ENCODE results near the gene IMPDH1. TPM values are rescaled to one million over a fixed set of nuclear protein-coding genes. Genes with fewer than 3 reads are reported as not detected.

The IMPDH1 gene
- total RNA-seq, 3 donors from 2014 or later: 31.8 to 68.8 (median 58.2) TPM

GRCh38 chr7:128420773-128421172, 11.0 kb upstream of the IMPDH1 start:
- DNase-seq (ENCODE audit: low spot score in 2 of 2): no peak
- Histone ChIP-seq H3K36me3 (no peaks in the 10 kb centered on the region), H3K4me3 (no peak overlapping the region), H3K27me3 (no peaks in the 10 kb centered on the region), H3K9me3 (no peaks in the 10 kb centered on the region), H3K27ac (no peak overlapping the region), H3K4me1 (no peaks in the 10 kb centered on the region)
- intact Hi-C loops (cut with DNase I; ENCODE audit: low total_unique reads): no loop called here
- TF ChIP-seq CTCF (IDR thresholded peaks at IDR 0.05) (no peak), POLR2A (IDR thresholded peaks at IDR 0.05) (no peak), POLR2AphosphoS5 (IDR thresholded peaks at IDR 0.05) (no peak)

GRCh38 chr7:128419257-128419656, 9.5 kb upstream of the IMPDH1 start:
- H3K9me3 ChIP-seq: no peaks in the 10 kb centered on the region
- no peak overlapping the region for H3K4me3 ChIP-seq
- H3K27ac ChIP-seq: no peak overlapping the region
- no peaks in the 10 kb centered on the region for H3K36me3 ChIP-seq
- H3K4me1 ChIP-seq: no peaks in the 10 kb centered on the region
- no peak for DNase-seq (ENCODE audit: low spot score in 2 of 2)
- intact Hi-C loops (cut with DNase I; ENCODE audit: low total_unique reads): no loop called here
- TF ChIP-seq CTCF (IDR thresholded peaks at IDR 0.05) (no peak), POLR2A (IDR thresholded peaks at IDR 0.05) (no peak), POLR2AphosphoS5 (IDR thresholded peaks at IDR 0.05) (no peak)
- no peaks in the 10 kb centered on the region for H3K27me3 ChIP-seq

GRCh38 chr7:128417071-128417470, 7.3 kb upstream of the IMPDH1 start:
- intact Hi-C loops (cut with DNase I; ENCODE audit: low total_unique reads): no loop called here
- no peak for DNase-seq (ENCODE audit: low spot score in 2 of 2)

GRCh38 chr7:128415217-128415785, 5.5 kb upstream of the IMPDH1 start:
- DNase-seq (ENCODE audit: low spot score in 2 of 2): no peak
- no peak overlapping the region for H3K27ac ChIP-seq
- H3K4me1 ChIP-seq: no peaks in the 10 kb centered on the region
- no peak for TF ChIP-seq POLR2AphosphoS5 (IDR thresholded peaks at IDR 0.05)
- TF ChIP-seq POLR2A (IDR thresholded peaks at IDR 0.05): no peak
- TF ChIP-seq CTCF (IDR thresholded peaks at IDR 0.05): no peak
- H3K4me3 ChIP-seq: no peak overlapping the region
- H3K36me3 ChIP-seq: no peaks in the 10 kb centered on the region
- intact Hi-C loops (cut with DNase I; ENCODE audit: low total_unique reads): no loop called here
- no peaks in the 10 kb centered on the region for H3K9me3 ChIP-seq
- no peaks in the 10 kb centered on the region for H3K27me3 ChIP-seq

More at GRCh38 chr7:128417071-128417470, 7.3 kb upstream of the IMPDH1 start:
- Histone ChIP-seq H3K36me3 (no peaks in the 10 kb centered on the region), H3K4me1 (no peaks in the 10 kb centered on the region), H3K9me3 (no peaks in the 10 kb centered on the region), H3K4me3 (no peak overlapping the region), H3K27me3 (no peaks in the 10 kb centered on the region), H3K27ac (no peak overlapping the region)
- TF ChIP-seq POLR2AphosphoS5 (IDR thresholded peaks at IDR 0.05) (no peak), POLR2A (IDR thresholded peaks at IDR 0.05) (no peak), CTCF (IDR thresholded peaks at IDR 0.05) (no peak)

GRCh38 chr7:128410451-128410753, 620 bp upstream of the IMPDH1 start:
- no peak for DNase-seq (ENCODE audit: low spot score in 2 of 2)
- Histone ChIP-seq H3K36me3 (no peaks in the 10 kb centered on the region), H3K4me3 (peak overlapping the region; percentile 66 to 78 (median 67)), H3K4me1 (peaks cover 6 to 8% of the 10 kb centered on the region in 2 donors), H3K27me3 (no peaks in the 10 kb centered on the region), H3K9me3 (no peaks in the 10 kb centered on the region), H3K27ac (peak overlapping the region; percentile 90 to 94)
- intact Hi-C loops (cut with DNase I; ENCODE audit: low total_unique reads): no loop called here
- TF ChIP-seq POLR2A (IDR thresholded peaks at IDR 0.05) (no peak), CTCF (IDR thresholded peaks at IDR 0.05) (no peak), POLR2AphosphoS5 (IDR thresholded peaks at IDR 0.05) (no peak)
